Pancreas (tissue), 10 donors: ENCODE data around the gene AKAP6. TPM values are rescaled to one million over a fixed set of nuclear protein-coding genes. Genes with fewer than 3 reads are reported as not detected.
A peak's percentile ranks its signal among the peaks of the same experiment; 100 is the strongest.

Source experiments
- ATAC-seq, 4 donors: fragments of 200-7000 bp; cut with Tn5 transposase; one replicate each; pipeline versions ENCODE4 v1.8.0 to v1.9.1; 2020; ENCODE audit warnings: mild to moderate bottlenecking in 4 of 4, moderate library complexity in 4 of 4
- DNase-seq, 6 donors: peaks; one replicate each; pipeline ENCODE4 v3.0.0-alpha.2; 2020
- FAIRE-seq: peaks from 2 replicates; lab custom pipeline; 2012; peaks lifted over from hg19 to GRCh38; lab: Jason Lieb, UNC
- H3K27ac ChIP-seq, 4 donors: fragments of 200-600 bp; sonication (generic); 1 replicate in 3 of 4; 2 replicates in 1 of 4; pipeline versions ENCODE4 v1.5.0 to v1.8.0; 2020
- H3K27me3 ChIP-seq, 4 donors: fragments of 200-600 bp; one replicate each; pipeline ENCODE4 v1.8.0; 2021
- H3K36me3 ChIP-seq, 3 donors: fragments of 200-600 bp; sonication (generic) in 1 of 3; one replicate each; pipeline versions ENCODE4 v1.5.0 to v1.8.0; 2020 to 2021
- H3K4me1 ChIP-seq, 3 donors: fragments of 200-600 bp; one replicate each; pipeline ENCODE4 v1.8.0; 2021
- H3K4me3 ChIP-seq, 4 donors: fragments of 200-600 bp; sonication (generic) in 2 of 4; one replicate each; pipeline versions ENCODE4 v1.5.0 to v1.8.0; 2020 to 2021
- H3K9me3 ChIP-seq, 4 donors: fragments of 200-600 bp; one replicate each; pipeline ENCODE4 v1.8.0; 2021
- WGBS, 2 donors: extraction: QIAGEN DNeasy Blood & Tissue Kit; methylation state at CpG; one replicate each; pipeline ENCODE4 v1.1.7; 2013; 5-methylcytosine and 5-hydroxymethylcytosine counted together
- intact Hi-C, 3 donors: fragments of 100-400 bp; cut with DNase I; formaldehyde crosslinking; loops; one replicate each; pipeline versions ENCODE4 v1.11.1 to v1.14.2; 2022
- polyA plus RNA-seq, 2 donors: library from polyadenylated mRNA; stranded (reverse); fragments of 200-250 nt; gene quantifications; one replicate each; pipeline ENCODE4 v1.2.3, GENCODE V29; 2013
- total RNA-seq, 6 donors: library from RNA; stranded (reverse); fragmentation: NEBNext Ultra II Directional in 4 of 6; extraction: Animal tissue kit (Norgen Biotek cat#: 25700) in 4 of 6; gene quantifications; one replicate each; pipeline versions ENCODE4 v1.2.1 to v1.2.4, GENCODE V29; 2021 to 2023
- TF ChIP-seq, protein P1 (sequence below), 4 donors: fragments of 200-600 bp; sonication (generic) in 3 of 4; IDR thresholded peaks; one replicate each; pipeline versions ENCODE4 v1.5.0 to v1.8.0; 2021; ENCODE audit warnings: antibody characterized with exemption in 4 of 4
- donor health status: healthy with polysubstance abuse.
- donor health status: DM: no; HTN: no; CAD: no; lungs with moderate emphysema.
- donor health status: DM: no; HTN: no; CAD: no.
- donor health status: control.
- donor health status: control.
- donor health status: Bipolar disorder and iron deficiency.
- donor health status: DM: yes; HTN: yes; CAD: no.
- donor health status: DM: no; HTN: no; CAD: no.
- donor health status: DM: no; HTN: no; CAD: no.
- donor health status: DM: yes; HTN: yes; CAD: no.

AKAP6 gene
- total and polyA plus RNA-seq, 8 donors = 0.34 to 2.2 (median 1.8) TPM

DNA sequence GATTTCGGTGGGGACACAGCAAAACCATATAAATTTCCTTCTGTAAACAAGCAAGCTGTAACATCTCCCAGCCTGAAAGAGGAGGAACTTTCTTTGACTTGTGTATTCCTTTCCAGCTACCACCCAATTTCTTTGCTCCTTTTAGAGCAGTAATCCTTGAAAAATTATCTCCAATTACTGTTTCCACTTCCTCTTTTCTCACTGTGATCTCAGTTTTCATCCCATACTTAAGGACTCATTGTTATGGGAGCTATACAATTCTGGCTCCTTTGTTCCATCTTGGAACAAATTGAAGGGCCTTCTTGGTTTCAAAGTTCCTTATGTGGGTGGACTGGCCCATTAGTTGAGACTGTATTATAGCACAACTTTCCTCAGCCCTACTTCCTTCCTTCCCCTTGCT, 152.6 kb downstream of the AKAP6 start:
- H3K9me3 ChIP-seq = no peaks in the 10 kb centered on the region
- H3K36me3 ChIP-seq = no peaks in the 10 kb centered on the region
- no peaks in the 10 kb centered on the region for H3K4me1 ChIP-seq
- ATAC-seq (no peak), FAIRE-seq (no peak), DNase-seq (no peak)
- H3K27me3 ChIP-seq = no peaks in the 10 kb centered on the region
- WGBS, 2 donors = 26 to 38% methylated on average over 1 of the region's 1 CpG
- H3K27ac ChIP-seq = no peak overlapping the region
- H3K4me3 ChIP-seq = no peak overlapping the region
- TF ChIP-seq, protein P1, sequence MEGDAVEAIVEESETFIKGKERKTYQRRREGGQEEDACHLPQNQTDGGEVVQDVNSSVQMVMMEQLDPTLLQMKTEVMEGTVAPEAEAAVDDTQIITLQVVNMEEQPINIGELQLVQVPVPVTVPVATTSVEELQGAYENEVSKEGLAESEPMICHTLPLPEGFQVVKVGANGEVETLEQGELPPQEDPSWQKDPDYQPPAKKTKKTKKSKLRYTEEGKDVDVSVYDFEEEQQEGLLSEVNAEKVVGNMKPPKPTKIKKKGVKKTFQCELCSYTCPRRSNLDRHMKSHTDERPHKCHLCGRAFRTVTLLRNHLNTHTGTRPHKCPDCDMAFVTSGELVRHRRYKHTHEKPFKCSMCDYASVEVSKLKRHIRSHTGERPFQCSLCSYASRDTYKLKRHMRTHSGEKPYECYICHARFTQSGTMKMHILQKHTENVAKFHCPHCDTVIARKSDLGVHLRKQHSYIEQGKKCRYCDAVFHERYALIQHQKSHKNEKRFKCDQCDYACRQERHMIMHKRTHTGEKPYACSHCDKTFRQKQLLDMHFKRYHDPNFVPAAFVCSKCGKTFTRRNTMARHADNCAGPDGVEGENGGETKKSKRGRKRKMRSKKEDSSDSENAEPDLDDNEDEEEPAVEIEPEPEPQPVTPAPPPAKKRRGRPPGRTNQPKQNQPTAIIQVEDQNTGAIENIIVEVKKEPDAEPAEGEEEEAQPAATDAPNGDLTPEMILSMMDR (IDR thresholded peaks at IDR 0.05) = no peak
- intact Hi-C loops = no loop called here

DNA sequence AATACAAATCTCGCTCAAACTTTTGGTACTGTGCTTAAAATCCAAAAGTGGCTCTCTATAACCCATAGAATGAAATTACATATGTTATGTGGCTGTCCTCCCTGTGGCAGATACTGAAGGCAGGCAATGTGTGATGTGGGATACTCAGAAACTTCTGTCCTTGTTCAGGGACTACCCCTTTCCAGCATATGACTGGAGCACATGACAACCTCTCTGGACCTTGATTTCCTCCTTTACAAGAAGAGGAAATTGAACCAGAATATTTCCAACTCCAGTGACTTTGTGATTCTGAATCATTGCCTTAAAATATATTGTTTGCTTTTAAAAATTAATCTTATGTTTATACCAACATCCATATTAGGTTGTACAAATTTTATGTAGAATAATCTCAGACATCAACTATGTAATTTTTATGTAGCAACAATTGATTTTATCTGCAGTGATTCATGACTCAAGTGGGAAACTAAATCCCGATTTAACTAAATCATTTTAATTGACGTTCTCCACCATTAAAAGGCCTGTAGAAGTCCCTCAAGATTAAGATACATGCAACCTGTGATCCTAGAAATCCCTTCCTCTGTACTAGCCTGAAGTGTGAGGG, 162.4 kb downstream of the AKAP6 start:
- intact Hi-C loops = no loop called here
- ATAC-seq (no peak), DNase-seq (no peak)

DNA sequence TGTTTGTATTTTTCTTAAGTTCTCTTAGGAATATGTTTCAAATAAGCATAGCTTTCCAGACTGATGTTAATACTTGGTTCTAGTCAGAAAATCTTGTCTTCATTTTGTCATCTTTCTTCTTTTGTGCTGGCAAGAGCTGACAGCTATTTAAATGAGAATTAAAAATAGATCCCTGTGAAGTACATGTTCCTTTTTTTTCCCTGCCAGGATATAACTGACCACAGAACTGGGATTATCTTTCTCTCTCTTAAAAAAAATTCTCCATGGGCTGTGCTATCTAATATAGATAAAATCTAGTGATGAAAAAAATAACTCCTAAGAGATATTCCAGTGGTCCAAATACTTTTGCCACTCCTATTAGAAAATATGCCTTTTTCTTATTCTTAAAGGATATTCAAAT, 163.4 kb downstream of the AKAP6 start:
- FAIRE-seq = no peak
- no peak overlapping the region for H3K4me3 ChIP-seq
- ATAC-seq = no peak
- intact Hi-C loops = no loop called here
- no peaks in the 10 kb centered on the region for H3K36me3 ChIP-seq
- no peak overlapping the region for H3K27ac ChIP-seq
- H3K9me3 ChIP-seq = no peaks in the 10 kb centered on the region
- no peaks in the 10 kb centered on the region for H3K27me3 ChIP-seq
- DNase-seq = no peak
- H3K4me1 ChIP-seq = no peaks in the 10 kb centered on the region
- TF ChIP-seq, protein P1 (IDR thresholded peaks at IDR 0.05) = no peak

More for the DNA sequence above, 162.4 kb downstream of the AKAP6 start:
- H3K4me3 ChIP-seq = no peak overlapping the region
- 73 to 86% methylated on average over 3 of the region's 3 CpGs for WGBS, 2 donors
- H3K27ac ChIP-seq = no peak overlapping the region
- H3K36me3 ChIP-seq = no peaks in the 10 kb centered on the region
- H3K9me3 ChIP-seq = no peaks in the 10 kb centered on the region
- no peaks in the 10 kb centered on the region for H3K4me1 ChIP-seq
- no peak for FAIRE-seq
- no peaks in the 10 kb centered on the region for H3K27me3 ChIP-seq
- TF ChIP-seq, protein P1 (IDR thresholded peaks at IDR 0.05) = no peak

DNA sequence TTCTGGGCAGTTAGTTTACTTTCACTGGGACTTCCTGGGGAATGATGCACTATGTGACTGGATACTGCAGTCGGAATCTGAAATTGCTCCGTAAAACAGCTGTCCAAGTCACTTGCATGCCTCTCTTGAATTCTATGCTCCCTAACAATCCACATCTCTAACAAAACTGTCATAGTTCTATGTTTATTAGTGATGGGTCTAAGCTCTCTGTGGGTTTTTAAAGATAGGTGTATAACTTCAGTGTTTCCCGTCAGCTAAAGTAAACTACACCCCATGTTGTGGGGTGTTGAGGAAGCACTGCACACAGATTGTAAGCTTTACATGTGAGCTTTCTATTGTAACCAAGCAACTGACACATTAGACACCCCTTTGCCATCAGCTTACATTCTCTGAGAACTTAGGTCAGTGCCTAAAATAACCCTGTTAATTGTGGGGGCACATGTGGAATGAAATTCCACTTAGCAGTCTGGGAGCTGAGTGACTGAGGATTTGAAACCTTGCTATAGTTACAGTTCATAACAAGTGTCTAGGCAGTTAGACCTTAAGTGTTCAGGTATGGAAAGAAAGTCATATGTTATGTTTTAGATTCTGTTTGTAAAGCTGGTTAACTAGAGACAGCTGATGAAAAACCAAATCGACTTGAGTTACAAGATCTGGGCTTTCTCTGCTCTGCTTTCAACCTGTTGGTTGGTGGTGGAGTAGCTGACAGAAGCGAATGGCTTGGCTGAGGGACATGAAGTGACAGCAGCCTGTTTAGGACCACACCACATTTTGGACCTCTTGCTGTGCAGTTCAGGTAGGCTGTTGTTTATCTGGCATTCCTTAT, 165.7 kb downstream of the AKAP6 start:
- 75 to 84% methylated on average over 5 of the region's 5 CpGs for WGBS, 2 donors
- no peak for DNase-seq
- Histone ChIP-seq H3K4me1 (no peaks in the 10 kb centered on the region), H3K36me3 (no peaks in the 10 kb centered on the region), H3K9me3 (no peaks in the 10 kb centered on the region), H3K4me3 (no peak overlapping the region), H3K27ac (no peak overlapping the region), H3K27me3 (no peaks in the 10 kb centered on the region)
- peak in 1 of 4 donors; percentile 16 for ATAC-seq
- TF ChIP-seq, protein P1 (IDR thresholded peaks at IDR 0.05) = no peak
- no peak for FAIRE-seq
- intact Hi-C loops = no loop called here

DNA sequence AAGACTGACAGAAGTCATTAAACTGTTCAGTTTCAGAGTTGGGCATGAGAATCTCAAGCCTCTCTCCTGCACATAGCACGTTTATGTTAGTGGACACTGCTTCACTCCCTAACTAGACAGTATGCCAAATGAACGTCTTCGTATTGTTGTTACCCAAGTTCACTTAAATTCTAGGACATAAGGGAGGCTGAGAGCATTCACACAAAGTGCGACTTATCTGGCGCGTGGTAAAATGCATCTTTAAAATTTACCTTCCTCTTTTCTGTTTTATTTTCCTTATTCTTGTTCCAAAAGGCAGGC, 166.3 kb downstream of the AKAP6 start:
- ATAC-seq (no peak), FAIRE-seq (no peak)

More for the DNA sequence above, 166.3 kb downstream of the AKAP6 start:
- Histone ChIP-seq H3K27me3 (no peaks in the 10 kb centered on the region), H3K4me3 (no peak overlapping the region), H3K27ac (no peak overlapping the region), H3K36me3 (no peaks in the 10 kb centered on the region), H3K4me1 (no peaks in the 10 kb centered on the region), H3K9me3 (no peaks in the 10 kb centered on the region)
- no peak for DNase-seq
- intact Hi-C loops = no loop called here
- TF ChIP-seq, protein P1 (IDR thresholded peaks at IDR 0.05) = no peak
- WGBS, 2 donors = 74 to 81% methylated on average over 6 of the region's 6 CpGs
